ENCODE results near the gene BCORL1.

BCORL1 gene

GRCh38 chrX:130060122-130061069 lies 78.0 kb downstream of the BCORL1 start:
- peak; percentile 65 to 82 (median 70) for DNase-seq (ENCODE audit: low read depth in 4 of 4, low spot score in 1 of 4)

GRCh38 chrX:130066975-130067615 lies 84.7 kb downstream of the BCORL1 start:
- DNase-seq (ENCODE audit: low read depth in 4 of 4, low spot score in 1 of 4) = no peak

DNA sequence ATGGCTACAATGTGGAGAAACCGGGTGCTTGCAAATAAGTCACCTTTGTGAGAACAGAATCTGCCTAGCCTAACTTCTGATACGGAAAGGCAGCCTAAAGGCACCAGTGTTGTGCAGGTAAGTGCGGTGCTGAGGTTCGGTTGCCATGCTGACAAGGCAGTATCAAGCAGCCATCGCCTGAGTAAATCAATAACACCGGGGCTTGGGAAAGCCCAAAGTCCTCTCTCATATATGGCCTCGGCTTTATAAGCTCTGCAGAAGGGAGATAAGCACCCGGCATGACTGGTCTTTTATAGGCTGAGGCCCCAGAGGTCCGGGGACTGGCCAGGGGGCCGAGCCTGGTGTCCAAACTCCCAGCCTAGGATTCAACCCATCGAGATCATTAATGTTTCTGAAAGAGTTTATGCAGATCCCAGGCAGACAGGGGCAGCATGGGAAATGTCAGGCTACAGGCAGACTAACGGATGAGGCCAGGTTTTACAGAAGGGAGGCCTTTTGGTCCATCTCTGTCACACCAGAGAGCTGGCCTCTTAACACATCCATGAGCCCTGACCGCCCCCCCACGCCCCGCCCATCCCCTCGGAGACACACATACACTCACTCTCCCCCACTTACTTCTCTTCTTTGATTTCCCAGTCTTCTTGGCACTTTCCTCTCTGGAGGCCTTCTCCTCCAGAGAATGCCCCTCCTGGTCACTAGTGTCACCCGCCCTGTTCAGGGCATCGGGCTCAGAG lies 89.3 kb downstream of the BCORL1 start:
- no peak for DNase-seq (ENCODE audit: low read depth in 4 of 4, low spot score in 1 of 4)

GRCh38 chrX:130072345-130072740 lies 89.9 kb downstream of the BCORL1 start:
- no peak for DNase-seq (ENCODE audit: low read depth in 4 of 4, low spot score in 1 of 4)

DNA sequence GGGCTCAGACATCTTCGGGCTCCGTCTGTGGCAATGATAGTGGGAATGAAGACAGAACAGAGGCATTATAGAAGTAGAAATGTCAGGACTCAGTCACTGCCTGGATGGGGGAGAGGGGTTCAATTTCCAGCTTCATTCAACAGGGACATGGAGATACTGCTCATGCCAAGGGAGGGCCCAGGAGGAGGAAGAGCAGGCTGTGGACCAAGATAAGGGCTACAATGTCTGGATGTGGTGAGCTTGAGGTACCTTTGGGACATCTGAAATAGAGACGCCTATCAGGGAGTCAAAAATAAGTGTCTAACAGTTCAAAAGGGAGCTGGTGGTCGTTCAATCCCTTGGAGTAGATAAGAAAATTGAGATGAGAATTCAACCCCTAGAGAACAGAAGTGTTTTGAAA lies 93.3 kb downstream of the BCORL1 start:
- no peak for DNase-seq (ENCODE audit: low read depth in 4 of 4, low spot score in 1 of 4)

DNA sequence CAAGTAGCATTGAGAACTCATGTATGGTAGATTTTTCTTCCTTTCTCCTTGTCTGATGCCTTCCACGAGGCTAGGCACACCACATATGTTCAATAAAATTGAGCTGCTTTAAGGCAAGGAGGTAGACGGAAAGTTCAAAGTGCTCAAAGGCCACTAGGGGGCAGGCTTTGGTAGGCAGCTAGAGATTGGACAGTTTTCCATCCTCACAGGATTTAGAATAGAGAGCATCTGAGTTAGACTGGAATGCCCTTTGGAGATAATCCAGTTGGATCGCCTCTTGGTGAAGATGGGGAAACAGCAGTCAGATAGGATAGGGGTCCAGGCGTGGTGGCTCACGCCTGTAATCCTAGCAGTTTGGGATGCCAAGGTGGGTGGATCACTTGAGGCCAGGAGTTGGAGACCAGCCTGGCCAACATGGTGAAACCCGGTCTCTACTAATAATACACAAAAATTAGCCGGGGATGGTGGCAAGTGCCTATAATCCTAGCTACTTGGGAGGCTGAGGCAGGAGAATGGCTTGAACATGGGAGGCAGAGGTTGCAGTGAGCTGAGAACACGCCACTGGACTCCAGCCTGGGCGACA lies 97.5 kb downstream of the BCORL1 start:
- DNase-seq (ENCODE audit: low read depth in 4 of 4, low spot score in 1 of 4) = peak in 1 of 4 experiments; percentile 34

- DNase-seq (ENCODE audit: low read depth in 4 of 4, low spot score in 1 of 4) = no peak
Observed at GRCh38 chrX:130080791-130081367, 98.4 kb downstream of the BCORL1 start.

- no peak for DNase-seq (ENCODE audit: low read depth in 4 of 4, low spot score in 1 of 4)
Observed at GRCh38 chrX:130081421-130082045, 99.1 kb downstream of the BCORL1 start.

GRCh38 chrX:130082244-130083106 lies 100.0 kb downstream of the BCORL1 start:
- peak in 2 of 4 experiments; percentile 40 to 70 for DNase-seq (ENCODE audit: low read depth in 4 of 4, low spot score in 1 of 4)

- DNase-seq (ENCODE audit: low read depth in 4 of 4, low spot score in 1 of 4) = no peak
Observed at GRCh38 chrX:130083107-130083490, 100.7 kb downstream of the BCORL1 start.

DNA sequence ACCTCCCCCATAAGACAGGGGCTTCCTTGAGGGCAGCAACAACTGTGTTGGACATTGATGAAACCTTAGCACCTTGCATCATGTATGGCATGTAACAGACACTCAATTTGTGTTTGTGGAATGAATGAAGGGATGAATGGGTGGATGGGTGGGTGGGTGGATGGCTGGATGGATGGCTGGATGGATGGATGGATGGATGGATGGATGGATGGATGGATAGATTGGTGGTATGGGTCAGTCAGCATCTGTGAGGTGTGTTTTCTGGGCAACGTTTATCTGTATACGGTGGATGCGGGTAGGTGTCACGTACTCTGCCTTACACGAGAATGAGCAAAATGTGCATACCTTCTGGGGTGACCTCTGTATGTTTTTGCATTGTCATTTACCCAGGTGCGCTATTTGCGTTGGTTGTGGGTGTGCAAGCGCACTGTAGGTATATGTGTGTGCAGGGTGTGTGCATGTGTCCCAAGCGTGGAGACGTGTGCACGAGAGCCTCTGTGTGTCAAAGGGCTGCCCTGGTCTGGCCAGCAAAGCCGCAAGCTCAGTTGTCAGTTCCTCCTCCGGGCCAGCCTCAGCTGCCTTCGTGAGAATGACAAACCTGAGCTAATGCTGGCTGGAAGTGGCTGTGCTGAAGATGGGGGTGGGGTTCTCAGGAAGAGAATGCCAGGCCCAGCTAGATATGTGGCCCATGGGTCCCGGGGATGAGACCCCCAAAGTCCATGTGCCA lies 101.4 kb downstream of the BCORL1 start:
- no peak for DNase-seq (ENCODE audit: low read depth in 4 of 4, low spot score in 1 of 4)

DNA sequence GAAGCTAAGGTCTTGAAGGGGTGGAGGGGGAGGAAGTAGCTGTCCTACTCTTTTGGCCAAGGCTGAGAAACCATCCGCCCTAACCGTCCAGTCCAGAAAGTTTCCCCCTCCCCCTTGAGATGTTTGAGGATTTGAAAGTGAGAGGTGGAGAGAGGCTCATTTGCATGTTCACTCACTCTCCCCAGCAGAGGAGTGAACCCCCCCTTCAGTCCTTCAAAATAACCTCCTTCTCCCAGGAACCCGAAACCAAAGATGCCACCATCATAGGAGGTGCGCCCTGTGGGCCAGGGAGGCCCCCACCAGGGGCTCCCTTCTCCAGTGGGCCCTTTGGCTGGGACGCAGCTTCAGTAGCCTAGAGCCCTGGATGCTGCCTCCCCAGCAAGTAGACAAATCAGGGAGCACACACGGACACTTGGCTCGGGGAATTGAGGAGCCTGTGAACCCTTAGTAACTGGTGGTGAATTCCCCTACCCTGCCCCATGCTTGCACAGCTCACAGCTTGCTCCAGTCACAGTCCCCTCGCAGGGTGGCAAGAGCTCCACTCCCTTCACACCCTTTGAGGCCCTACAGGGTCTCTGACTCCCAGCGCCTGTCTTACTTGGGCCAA lies 102.3 kb downstream of the BCORL1 start:
- no peak for DNase-seq (ENCODE audit: low read depth in 4 of 4, low spot score in 1 of 4)

DNA sequence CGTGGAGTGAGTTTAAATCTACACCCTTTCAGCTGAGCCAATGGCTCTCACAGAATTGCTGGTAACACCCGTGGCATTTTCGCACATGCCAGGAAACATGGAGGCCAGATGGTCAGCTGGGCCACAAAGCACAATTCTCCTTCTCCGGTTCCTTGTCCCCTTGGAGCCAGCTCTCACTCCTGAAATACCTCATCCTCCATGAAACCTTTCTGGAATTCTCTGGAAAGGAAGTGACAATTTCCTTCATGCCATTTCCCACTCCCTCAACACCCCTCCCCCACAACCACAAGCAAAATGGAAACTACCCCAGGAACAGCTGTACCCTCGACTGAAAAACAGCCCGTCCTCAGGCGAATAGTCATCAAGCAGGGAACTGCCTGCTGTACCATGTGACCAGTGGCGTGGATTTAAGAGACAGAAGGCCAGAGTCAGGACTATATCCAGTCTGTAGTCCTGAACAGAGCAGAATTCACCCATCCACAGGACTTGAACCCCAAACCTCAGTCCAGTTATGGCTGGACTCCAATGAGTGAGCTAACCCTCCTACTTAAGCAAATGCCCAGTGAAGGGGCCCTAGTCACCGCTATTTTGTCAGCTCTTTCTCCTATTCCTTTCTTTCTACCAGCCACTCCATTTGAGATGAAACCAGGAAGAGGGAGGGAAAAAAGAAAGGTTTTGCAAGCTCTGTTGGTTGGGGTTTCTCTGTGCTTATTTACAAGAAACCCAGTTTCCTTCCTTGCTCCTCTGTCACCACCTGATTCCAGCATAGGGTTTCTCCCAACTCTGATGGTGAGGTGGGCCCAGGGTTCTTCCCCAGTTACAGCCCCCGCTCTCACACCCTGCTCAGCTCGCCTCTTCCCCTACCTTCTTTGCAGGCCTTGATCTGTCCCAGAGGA lies 103.4 kb downstream of the BCORL1 start:
- DNase-seq (ENCODE audit: low read depth in 4 of 4, low spot score in 1 of 4) = no peak

- peak in 1 of 4 experiments; percentile 52 for DNase-seq (ENCODE audit: low read depth in 4 of 4, low spot score in 1 of 4)
Observed at GRCh38 chrX:130086447-130087206, 104.2 kb downstream of the BCORL1 start.

- no peak for DNase-seq (ENCODE audit: low read depth in 4 of 4, low spot score in 1 of 4)
Observed at GRCh38 chrX:130090364-130090763, 107.9 kb downstream of the BCORL1 start.

DNA sequence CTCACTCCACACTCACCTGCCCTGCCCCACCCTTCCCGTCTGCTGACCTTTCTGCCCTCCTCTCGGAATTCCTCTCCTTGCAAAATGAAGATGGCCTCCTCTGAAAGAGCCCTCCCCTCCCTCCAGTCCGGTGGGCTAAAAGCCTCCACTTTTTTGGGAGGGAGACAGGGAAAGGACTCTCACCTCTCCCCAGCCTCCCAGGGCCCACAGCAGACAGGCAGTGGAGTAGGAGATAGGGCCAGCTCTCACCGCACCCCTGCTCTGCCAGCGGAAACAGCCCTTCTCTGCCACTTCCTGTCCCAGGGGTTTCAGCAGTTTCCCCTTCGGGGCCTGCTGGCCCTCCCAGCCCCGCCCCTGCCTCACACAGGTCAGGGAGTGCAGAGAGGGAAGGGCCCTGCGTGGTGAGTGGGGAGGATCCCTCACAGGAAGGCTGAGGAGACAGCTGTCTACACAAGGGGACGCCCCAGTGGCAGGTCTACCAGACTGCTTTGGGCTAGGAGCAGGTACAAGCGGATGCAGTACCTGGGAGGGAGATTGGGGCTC lies 109.6 kb downstream of the BCORL1 start:
- DNase-seq (ENCODE audit: low read depth in 4 of 4, low spot score in 1 of 4) = peak in 3 of 4 experiments; percentile 54 to 77 (median 54)
